HG02571 (cell line): ENCODE data around the gene SERGEF.

ENCODE experiments used
- ATAC-seq: cut with Tn5 transposase; IDR thresholded peaks from one replicate; pipeline ENCODE4 v1.9.1; 2021; ENCODE audit warnings: mild to moderate bottlenecking, moderate library complexity; ENCODE audit not compliant: unreplicated experiment

The SERGEF gene

DNA sequence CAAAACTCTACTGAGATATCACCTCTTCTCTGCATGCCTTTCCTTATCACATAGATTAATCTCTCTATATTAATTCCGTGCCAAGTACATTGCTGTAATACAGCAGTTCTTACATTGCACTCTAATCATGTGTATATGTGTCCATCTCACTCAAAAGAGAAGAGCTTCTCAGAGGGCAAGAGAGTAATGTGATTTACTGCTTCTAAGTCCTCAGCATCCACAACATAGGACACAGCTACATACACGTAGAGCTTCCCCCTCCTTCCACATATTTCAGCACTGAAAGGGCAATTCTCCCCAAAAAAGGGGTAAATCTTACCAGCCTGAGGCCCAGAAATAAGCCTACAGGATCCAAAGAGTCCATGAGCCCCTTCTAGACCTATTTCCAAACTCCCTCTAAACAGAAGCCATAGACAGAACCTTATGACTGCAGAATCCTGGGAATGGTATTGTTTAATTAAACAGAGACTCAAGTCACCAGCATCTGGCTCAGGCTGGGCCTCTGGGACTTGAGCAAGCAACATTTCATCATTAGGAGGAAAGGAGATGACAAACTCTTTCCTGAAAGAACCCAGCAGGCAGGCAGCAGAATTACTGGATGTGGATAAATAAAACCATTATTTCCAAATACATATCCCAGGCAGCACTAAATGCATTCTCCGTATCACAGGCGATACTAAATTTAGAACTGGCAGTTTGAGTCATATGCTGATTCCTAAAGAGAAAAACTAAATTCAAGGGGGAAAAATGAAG is 191.0 kb downstream of the SERGEF start:
- no peak for ATAC-seq

DNA sequence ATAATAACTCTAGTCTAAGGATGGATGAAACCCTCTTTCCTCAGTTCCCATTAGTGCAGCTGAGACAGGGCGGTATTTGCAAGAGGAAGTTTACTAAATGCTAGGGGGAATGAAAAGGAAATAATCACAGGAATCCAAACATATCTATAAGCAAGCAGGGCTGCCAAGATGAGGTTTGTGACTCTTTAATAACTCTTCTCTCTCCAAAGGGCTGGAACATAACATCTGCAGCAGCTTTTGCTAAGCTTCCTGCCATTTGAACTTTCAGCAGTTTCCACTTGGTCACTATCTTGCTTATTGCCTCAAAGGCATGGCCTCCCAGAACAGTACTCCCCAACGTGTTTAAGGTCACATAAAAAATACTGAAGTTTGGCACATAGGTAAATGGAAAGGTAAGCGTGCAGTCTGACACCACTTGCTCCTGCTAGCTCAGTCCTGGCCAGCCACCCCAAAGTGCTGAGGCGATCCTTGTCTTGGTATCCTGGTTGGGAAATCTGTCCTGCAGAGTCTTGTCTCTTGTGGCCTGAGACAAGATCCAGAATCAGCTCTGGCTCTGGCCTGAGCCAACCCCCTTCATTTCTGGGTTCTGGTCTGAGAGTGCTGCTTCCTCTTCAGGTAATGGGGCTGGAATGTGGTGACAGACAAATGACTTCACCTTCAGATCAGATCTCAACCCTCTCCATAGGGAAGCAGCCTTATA is 196.5 kb downstream of the SERGEF start:
- no peak for ATAC-seq

DNA sequence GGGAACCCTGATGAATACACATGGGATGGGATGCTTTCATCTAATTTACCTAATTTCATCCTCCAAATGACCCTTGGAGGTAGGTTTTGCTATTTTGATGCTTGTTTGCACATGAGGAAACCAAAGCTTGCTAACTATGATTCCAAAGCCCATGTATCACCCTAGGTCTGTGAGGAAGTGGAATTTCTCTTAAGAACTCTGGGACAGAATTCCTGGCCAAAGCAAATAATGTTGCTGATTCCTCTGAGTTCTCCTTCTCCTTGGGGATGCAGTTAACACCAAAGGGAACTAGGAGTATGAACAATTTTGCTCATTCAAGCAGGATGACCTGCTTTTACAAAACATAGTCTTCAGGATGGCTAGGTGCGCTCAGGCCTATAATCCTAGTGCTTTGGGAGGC is 198.3 kb downstream of the SERGEF start:
- no peak for ATAC-seq

DNA sequence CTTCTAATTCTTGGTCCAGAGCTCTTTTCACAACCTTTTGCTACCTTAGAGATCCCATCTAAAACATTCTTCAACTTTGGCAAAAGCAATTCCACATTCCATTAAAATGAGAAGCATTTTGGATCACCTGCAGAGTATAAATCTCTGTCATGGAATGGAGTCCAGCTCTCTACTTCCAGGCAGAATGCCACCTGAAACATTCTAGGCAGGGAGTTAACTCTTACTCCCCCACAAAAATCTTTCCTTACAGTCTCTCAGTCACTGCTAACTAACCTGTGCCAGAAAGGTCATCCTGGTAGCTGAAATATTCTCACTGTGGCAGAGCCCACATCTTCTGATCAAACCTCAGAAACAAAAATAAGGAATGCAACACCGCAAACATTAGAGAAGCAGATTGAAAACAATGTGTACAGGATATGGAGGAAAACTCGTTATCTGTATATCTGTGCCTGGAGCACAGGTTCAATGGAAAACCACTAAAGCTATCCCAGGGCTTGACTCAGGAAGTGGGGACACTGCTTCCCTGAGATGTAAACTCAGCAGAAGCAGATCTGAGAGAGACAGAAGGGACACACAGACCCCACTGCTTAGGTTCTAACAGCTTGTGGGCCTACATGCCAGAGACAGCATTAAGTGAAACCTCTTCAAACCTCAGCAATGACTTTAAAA is 199.3 kb downstream of the SERGEF start:
- ATAC-seq: no peak

DNA sequence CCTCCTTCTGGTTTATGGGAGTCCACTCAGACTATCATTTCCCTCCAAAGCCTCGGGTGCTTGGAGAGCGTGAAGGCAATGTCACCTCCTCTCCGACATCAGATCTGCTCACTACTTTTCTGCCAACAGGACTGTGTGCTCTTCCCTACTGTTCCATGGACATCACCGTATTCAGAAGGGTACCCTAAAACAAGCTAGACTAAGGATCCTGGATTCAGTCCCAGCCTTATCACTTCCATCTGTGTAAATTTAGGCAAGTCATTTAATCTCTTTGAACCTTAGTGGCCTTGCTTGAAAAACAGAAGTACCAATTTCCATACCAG is 200.0 kb downstream of the SERGEF start:
- ATAC-seq: no peak

DNA sequence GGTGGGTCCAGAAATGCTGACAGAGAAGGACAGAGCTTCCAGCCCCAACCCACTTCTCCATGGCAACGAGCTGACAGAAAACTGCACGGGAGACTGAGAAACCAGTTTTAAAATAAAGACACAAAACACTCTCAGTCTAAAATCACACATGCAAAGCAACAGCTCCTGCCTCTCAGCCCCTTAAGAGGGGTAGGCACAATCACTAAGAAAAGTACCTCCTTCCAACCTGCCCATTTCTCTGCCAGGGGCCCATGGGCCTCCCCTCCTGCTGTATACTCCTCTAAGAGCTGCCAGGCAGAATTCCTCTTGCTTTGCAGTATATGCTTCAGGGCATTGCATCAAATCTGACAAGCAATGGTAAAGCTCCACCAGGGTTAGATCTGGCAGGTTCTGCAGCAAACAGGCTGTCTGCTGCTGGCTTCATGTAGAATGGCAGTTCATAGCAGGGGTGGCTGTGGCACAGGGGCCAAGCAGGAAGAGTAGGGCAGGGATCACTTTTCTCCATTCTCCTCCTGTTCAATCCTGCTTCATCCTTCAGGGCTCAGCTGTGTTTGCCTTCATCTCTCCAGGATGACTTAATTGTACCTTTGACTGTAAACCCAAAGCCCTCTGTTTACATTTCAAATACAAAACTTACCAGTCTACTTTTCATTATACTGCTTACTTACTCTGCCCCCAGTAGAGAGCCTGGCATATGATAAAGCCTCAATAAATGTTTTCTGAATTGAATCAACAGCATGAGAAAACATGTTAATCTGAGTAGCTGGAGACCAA is 200.6 kb downstream of the SERGEF start:
- ATAC-seq: no peak

DNA sequence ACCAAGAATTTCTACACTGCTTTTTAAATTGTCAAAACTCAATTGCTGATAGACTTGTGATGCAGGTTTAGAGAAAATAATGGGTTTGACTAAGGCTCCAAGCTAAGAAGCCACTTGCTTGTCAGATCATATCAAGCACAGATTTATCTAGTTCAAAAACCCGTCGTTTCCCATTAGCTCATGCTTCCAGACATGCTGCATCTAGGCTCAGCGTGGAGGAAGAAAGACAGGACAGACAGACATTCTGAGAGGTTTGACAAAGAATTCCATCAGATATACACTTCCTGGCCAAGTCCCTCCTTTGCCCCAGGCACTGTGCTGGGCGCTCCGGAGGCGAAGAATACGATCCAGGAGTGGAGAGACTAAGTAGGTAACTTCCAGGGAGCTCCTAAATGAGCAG is 201.5 kb downstream of the SERGEF start:
- ATAC-seq: no peak

DNA sequence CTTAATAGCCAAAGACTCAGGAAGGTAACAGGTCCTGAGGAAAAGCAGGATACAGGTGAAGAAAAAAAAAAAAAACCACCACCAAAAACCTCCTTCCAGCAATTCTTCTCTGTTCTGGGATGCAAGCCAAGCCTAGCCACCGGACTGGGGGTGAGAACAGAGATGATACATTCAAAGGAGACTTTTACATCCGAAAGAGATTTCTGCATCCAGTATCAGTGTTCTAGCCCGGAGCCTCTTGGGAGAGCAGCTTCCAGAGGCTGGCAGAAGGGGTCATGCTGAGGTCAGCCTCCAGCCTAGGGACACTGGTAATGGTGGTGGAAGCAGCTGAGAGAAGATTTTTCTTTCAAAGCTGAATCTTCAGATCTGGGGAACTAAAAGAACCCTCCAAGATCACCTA is 202.1 kb downstream of the SERGEF start:
- no peak for ATAC-seq

DNA sequence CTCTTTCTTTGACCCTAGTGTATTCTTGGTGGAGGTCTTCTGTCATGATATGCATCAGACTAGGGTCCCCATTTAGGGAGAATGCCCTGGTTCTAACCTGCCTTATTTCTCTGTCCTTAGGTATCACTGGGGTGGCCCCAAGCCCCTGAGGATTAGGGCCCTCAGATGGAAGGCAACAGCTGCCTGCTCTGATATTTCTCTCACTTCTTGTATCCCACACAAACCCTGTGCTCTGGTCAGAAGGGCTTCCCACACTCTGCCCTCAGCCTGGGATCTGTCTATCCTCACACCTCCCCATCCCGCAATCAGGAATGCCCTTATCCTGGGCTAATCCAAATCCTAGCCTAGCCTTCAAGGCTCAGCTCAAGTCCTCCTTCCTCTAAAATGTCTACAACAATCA is 202.8 kb downstream of the SERGEF start:
- no peak for ATAC-seq

DNA sequence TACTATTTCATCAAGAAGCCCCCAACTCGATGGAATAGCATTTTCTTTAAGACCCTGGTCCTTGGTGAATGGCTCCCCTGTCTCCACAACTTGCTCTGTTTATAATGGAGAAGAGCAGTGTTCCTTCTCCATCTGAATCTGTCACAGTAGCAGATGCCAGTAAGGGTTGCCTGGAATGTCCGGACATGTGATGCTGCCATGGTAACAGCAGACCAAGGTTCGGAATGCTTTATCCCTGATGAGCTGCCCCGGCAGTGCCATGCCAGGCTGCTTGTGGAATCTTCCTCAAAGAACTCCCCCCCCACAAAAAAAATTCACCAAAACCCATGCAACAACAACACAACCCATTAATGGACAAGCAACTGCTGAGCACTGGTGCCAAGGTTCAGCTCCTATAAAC is 205.8 kb downstream of the SERGEF start:
- no peak for ATAC-seq

DNA sequence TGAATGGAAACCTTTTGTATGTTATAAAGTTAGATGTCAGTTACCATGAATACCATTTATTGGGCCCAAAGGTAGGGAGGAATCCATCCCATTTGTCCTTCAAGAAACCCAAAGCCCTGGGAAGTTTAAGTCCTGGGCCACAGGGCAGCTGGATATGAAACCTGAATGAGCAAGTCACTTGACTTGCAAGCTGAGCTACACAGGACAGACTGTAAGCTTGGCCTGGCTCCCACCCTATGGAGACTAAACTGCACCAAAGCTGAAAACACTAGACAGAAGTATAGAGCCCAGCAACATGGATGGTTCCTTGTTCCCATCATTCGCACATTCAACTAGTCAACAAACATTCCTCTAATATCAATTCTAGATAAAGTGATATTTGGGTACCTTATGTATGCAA is 207.0 kb downstream of the SERGEF start:
- ATAC-seq: no peak

DNA sequence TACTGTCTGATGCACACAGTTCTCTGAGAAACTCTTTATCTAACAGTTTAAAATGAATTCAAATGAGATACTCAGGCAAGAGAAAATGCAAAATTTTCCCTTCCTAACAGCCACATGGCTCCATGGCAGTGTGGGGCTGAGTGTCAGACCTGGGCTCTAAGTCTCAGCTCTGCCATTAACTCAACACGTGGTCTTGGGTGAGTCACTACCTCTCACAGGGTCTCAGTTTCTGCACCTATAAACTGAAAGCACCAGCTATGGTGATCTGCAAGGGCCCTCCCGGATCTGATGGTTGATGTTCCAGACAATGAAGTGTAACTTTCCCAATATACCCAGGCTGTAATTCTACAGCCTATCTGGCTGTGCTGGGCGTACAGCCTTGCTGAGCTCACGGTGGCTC is 207.8 kb downstream of the SERGEF start:
- no peak for ATAC-seq

DNA sequence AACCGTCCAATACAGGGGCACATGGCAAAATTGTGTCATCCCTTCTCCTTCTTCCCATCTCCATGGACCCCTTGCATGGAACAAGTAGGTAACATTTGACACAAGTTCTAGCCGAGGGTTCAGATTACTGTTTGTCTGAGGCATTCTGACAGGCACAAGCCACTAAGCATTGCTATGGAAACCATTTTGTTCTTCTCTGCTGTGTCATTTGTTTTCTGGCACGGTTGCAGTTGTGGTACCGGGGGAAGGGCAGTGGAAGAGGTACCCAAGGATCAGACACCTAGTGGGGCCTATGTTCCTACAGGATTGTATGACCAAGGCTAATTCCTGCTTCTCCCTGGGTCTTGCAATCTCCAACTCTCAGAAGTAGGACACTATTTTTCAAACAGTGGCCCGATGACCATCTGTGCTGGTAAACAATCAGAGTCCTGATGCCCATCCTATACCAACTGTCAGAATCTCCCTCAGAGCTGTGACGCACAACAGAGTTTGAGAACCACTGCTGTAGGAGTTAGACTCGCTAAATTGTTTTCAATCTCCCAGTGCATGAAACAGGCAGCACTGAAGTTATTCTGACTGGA is 209.0 kb downstream of the SERGEF start:
- ATAC-seq: no peak

DNA sequence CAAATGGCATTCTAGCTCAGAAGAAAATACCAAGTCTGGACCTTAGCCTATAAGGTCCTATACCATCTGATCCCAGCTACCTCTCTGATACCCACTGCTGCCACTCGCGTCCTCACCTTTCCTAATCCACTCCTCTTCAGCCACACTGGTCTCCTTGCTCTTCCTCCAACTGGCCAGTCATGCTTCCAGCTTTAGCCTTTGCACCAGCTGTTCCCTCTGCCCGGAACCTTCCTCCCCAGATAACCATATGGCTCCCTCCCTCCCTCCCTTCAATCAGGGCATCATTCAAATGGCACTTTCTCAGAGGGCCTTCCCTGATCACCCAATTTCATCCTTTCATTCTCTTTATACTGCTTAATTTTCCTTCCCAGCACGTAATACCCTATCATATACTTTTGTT is 210.4 kb downstream of the SERGEF start:
- no peak for ATAC-seq

DNA sequence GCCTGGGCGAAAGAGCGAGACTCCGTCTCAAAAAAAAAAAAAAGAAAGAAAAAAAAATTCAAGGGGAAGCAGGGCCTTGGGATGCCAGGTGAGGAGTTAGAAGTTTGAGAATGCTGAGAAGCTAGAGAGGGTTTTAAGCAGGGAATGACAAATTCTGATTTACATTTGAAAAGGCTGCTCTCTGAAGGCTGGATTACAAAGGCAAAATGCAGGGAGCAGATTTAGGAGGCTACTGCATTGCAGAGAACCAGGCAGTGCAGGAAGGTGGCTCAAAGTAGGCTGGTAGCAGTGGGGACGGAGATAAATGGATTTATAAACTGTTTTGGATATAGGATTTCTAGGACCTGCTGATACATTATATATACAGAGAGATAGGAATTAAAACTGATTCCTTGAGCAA is 211.7 kb downstream of the SERGEF start:
- ATAC-seq: no peak

DNA sequence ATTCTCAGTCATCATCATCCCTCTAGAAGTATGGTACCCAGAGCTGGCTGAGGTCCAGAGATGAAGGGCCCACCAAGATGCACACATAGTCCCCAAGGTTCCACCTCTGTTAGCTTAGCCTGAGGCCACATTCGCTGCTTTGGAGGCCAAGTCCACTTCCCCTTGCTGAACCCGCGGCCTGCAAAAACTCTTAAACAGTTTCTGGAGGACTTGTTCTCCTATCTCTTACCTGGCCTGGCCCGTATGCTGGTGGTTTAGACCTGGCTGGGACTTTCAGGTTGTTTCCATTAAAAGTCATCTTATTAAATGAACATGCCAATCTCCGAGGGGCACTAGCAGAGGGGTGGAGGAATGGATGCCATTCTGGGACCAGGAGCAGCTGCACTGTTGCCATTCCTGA is 213.7 kb downstream of the SERGEF start:
- no peak for ATAC-seq

DNA sequence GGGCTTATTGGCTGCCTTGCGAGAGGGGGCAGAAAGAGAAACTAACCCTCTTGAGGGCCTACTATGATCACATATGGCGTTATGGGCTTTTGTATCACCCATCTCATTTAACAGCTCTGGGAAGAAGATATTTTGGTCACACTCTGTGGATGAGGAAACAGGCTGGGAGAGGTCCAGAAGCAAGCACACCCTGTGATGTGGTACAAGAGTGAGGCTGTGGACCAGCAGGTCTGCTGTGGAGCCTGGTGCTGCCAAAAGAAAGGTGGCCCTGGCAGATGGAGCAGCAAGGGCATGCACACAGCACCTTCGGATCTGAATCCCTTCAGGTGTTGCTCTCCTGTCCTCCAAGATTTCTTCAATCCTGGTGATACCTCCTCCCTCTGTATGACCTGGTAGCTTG is 214.1 kb downstream of the SERGEF start:
- ATAC-seq: no peak

DNA sequence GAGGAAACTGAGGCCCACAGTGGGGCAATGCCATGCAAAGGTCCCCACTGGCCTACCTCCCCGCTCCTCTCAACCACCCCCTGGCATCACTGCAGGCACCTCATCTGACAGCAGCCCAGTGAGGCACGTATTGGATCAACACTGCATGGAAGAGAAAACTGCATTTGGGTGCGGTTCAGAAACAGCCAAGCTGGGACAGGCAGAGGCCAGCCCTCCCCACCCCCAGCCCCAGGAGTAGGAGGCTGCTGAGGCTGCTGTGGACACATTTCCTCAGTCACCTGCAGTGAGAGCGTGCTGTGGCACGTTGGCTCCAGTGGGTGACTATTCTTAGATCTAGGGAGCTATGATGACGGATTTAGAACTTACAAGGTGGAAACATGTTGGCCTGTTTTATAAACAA is 214.6 kb downstream of the SERGEF start:
- ATAC-seq: no peak

DNA sequence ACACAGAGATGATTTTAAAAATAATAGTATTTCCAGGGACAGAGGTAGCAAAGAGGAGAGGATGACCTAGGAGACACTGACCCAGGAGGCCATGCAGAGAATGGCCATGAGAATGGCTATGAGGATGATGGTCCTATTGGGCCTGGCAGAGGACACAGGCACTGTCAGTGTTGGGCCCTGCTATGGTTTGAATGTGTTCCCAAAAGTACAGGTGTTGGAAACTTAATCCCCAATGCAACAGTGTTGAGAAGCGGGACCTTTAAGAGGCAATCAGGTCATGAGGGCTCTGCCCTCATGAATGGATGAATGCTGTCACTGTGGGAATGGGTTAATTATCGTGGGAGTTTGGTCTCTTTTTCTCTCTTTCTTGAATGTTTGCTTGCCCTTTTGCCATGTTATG is 216.7 kb downstream of the SERGEF start:
- ATAC-seq: no peak

DNA sequence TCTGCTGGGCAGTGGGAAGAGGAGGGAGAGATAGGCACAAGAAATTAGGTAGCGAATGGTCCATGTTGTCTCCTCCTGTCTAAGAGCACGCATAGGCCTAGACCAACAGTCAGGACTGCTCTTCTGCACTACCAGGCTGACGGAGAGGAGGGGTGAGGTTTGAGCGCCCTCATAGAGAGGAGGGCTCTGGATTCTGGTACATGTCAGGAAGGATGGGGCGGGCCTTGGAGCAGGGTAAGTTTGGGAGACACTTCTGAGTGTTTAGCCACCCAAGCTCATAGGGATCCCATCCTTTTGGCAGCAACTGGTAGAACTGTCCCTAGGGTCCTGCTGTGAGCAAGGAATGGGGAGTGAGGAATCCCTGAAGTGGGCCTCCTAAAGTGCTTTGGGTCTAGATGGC is 217.9 kb downstream of the SERGEF start:
- no peak for ATAC-seq

DNA sequence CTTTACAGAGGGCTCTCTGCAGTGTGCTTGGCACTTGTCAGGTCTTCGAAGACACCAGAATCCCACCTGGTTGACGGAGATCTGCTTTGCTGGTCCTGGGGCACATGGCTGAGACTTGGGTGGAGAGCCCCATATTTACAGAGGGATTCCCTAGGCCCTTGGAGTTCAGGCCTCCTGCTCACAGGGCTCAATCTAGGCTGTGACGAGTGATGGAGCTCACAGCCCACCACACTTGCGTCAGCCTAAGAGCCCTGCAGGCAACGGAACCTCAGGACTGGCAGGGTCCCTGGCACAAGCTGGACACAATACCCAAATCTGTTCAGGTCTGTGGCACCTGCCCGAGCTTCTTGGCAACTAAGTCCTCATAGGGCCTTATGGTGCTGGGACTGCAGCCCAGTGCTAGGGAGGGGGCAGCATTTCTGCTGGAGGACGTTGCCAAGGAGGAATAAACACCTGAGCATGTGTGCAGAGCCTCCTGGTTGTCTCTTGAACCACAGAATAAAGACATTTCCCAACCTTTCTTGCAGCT is 219.1 kb downstream of the SERGEF start:
- ATAC-seq: no peak
